IMR-90 (cell line): Measurements from ENCODE around the gene ALDH1A1. TPM values are rescaled to one million over a fixed set of nuclear protein-coding genes. Genes with fewer than 3 reads are reported as not detected.

Experiments used
- ATAC-seq: fragments of 200-7000 bp; cut with Tn5 transposase; 2 replicates; pipeline ENCODE4 v1.9.1; 2020; ENCODE audit warnings: low read depth, mild to moderate bottlenecking, moderate library complexity
- BruUV-seq: library from RNA; stranded (reverse); fragments of 400-500 nt; replicated peaks from 2 replicates; lab custom pipeline; 2021; lab: Mats Ljungman, UMichigan
- CTCF ChIA-PET: fragments of 300-600 bp; formaldehyde crosslinking; extraction: SDS; loops from one replicate; lab custom pipeline; 2021; ENCODE audit warnings: antibody characterized with exemption; lab: Yijun Ruan, JAX
- POLR2A ChIA-PET: fragments of 300-600 bp; sonication (Branson Sonifier 250); formaldehyde crosslinking; loops from one replicate; lab custom pipeline; 2022; ENCODE audit warnings: antibody characterized with exemption; ENCODE audit not compliant: unreplicated experiment; lab: Charles Lee
- DNase-seq: peaks from one replicate; pipeline ENCODE4 v3.0.0; 2013
- H2AFZ ChIP-seq: replicated peaks from 2 replicates; pipeline ENCODE3; 2013; ENCODE audit warnings: low read length, mild to moderate bottlenecking; ENCODE audit not compliant: poor library complexity
- H2AK5ac ChIP-seq: 2 replicates; pipeline ENCODE4 v1.6.1; 2013; ENCODE audit warnings: low read depth, low read length, inconsistent platforms
- H2AK9ac ChIP-seq: replicated peaks from 2 replicates; pipeline ENCODE3; 2013; ENCODE audit warnings: mild to moderate bottlenecking, low read depth, low read length, moderate library complexity; ENCODE audit not compliant: poor library complexity
- H2BK120ac ChIP-seq: 2 replicates; pipeline ENCODE4 v1.6.1; 2013; ENCODE audit warnings: low read depth, low read length, inconsistent platforms
- H2BK15ac ChIP-seq: 3 replicates; pipeline ENCODE4 v1.6.1; 2013; ENCODE audit warnings: low read depth, low read length, inconsistent platforms
- H2BK20ac ChIP-seq: 2 replicates; pipeline ENCODE4 v1.6.1; 2013; ENCODE audit warnings: low read depth, mild to moderate bottlenecking, inconsistent platforms, low read length, moderate library complexity
- H2BK5ac ChIP-seq: 2 replicates; pipeline ENCODE4 v1.6.1; 2013; ENCODE audit warnings: mild to moderate bottlenecking, low read depth, low read length, inconsistent platforms; ENCODE audit not compliant: poor library complexity, severe bottlenecking
- H3K14ac ChIP-seq: replicated peaks from 2 replicates; pipeline ENCODE4 v1.6.1; 2013; ENCODE audit warnings: low read depth, low read length, inconsistent platforms
- H3K18ac ChIP-seq: 2 replicates; pipeline ENCODE4 v1.6.1; 2013; ENCODE audit warnings: low read depth, low read length, control low read depth
- H3K23ac ChIP-seq: 2 replicates; pipeline ENCODE4 v1.6.1; 2013; ENCODE audit warnings: low read depth, low read length, inconsistent platforms
- H3K27ac ChIP-seq: 2 replicates; pipeline ENCODE4 v1.5.1; 2013; ENCODE audit warnings: mild to moderate bottlenecking, control low read depth, low read length; ENCODE audit not compliant: insufficient read depth
- H3K27me3 ChIP-seq: 2 replicates; pipeline ENCODE4 v1.6.1; 2013; ENCODE audit warnings: low read length; ENCODE audit not compliant: control insufficient read depth, insufficient read depth
- H3K36me3 ChIP-seq: 2 replicates; pipeline ENCODE4 v1.6.1; 2013; ENCODE audit warnings: low read length, mixed read lengths; ENCODE audit not compliant: control insufficient read depth, insufficient read depth
- H3K4ac ChIP-seq: 2 replicates; pipeline ENCODE4 v1.6.1; 2013; ENCODE audit warnings: low read depth, low read length, inconsistent platforms
- H3K4me1 ChIP-seq: 2 replicates; pipeline ENCODE4 v1.6.1; 2013; ENCODE audit warnings: low read length, mixed read lengths; ENCODE audit not compliant: control insufficient read depth, insufficient read depth
- H3K4me2 ChIP-seq: 2 replicates; pipeline ENCODE4 v1.6.1; 2013; ENCODE audit warnings: low read depth, mild to moderate bottlenecking, control low read depth, low read length, moderate library complexity
- H3K4me3 ChIP-seq: 2 replicates; pipeline ENCODE4 v1.5.1; 2013; ENCODE audit warnings: low read depth, mild to moderate bottlenecking, control low read depth, low read length, moderate library complexity; ENCODE audit not compliant: insufficient read depth
- H3K56ac ChIP-seq: 2 replicates; pipeline ENCODE4 v1.6.1; 2013; ENCODE audit warnings: low read length, inconsistent platforms; ENCODE audit not compliant: insufficient read depth; ENCODE audit errors: extremely low read depth
- H3K79me1 ChIP-seq, 2 experiments: 2 replicates each; pipeline ENCODE4 v1.6.1; 2013; ENCODE audit warnings: low read length in 2 of 2, inconsistent platforms in 1 of 2, low read depth in 1 of 2
- H3K9ac ChIP-seq: 2 replicates; pipeline ENCODE4 v1.6.1; 2013; ENCODE audit warnings: low read depth, low read length, control low read depth
- H3K9me1 ChIP-seq: 2 replicates; pipeline ENCODE4 v1.6.1; 2013; ENCODE audit warnings: low read length, inconsistent platforms; ENCODE audit not compliant: insufficient read depth
- H3K9me3 ChIP-seq: 2 replicates; pipeline ENCODE4 v1.6.1; 2013; ENCODE audit warnings: low read length; ENCODE audit not compliant: control insufficient read depth, insufficient read depth
- H4K20me1 ChIP-seq: 2 replicates; pipeline ENCODE4 v1.6.1; 2013; ENCODE audit warnings: low read length, inconsistent platforms; ENCODE audit not compliant: insufficient read depth
- H4K5ac ChIP-seq: 2 replicates; pipeline ENCODE4 v1.6.1; 2013; ENCODE audit warnings: mild to moderate bottlenecking, low read depth, low read length, control low read depth
- H4K8ac ChIP-seq, 2 experiments: 2 replicates each; pipeline ENCODE4 v1.6.1; 2013; ENCODE audit warnings: low read depth in 2 of 2, low read length in 2 of 2, control low read depth in 1 of 2, inconsistent platforms in 1 of 2
- H4K91ac ChIP-seq: 2 replicates; pipeline ENCODE4 v1.6.1; 2013; ENCODE audit warnings: low read depth, low read length, inconsistent platforms; ENCODE audit not compliant: insufficient read depth
- MAFK ChIP-seq: IDR thresholded peaks from 2 replicates; pipeline ENCODE4 v1.6.1; 2012; ENCODE audit warnings: low read depth, low read length, improper control_type of control experiment
- RAD21 ChIP-seq: IDR thresholded peaks from 2 replicates; pipeline ENCODE4 v1.6.1; 2012; ENCODE audit warnings: low read length, improper control_type of control experiment
- RFX5 ChIP-seq: IDR thresholded peaks from 2 replicates; pipeline ENCODE4 v1.8.0; 2012; ENCODE audit warnings: low read depth, mild to moderate bottlenecking, low read length, moderate library complexity
- WGBS, 2 experiments: methylation state at CpG; one replicate each; pipeline versions ENCODE4 v1.1.5 to v1.1.7; 2013; ENCODE audit warnings: missing lambda C conversion rate in 2 of 2; ENCODE audit not compliant: insufficient read length in 1 of 2; ENCODE audit errors: extremely low coverage in 2 of 2; 5-methylcytosine and 5-hydroxymethylcytosine counted together
- dilution Hi-C: fragments of 300-500 bp; cut with HindIII; formaldehyde crosslinking; loops from one replicate; pipeline ENCODE4 v1.14.3; 2018; ENCODE audit warnings: low sequenced_read_pairs; ENCODE audit not compliant: unreplicated experiment
- in situ Hi-C: fragments of 300-500 bp; cut with MboI; formaldehyde crosslinking; loops from 3 replicates; pipeline ENCODE4 v1.14.3; 2019; ENCODE audit warnings: low sequenced_read_pairs, inconsistent platforms, mixed read lengths
- intact Hi-C: fragments of 100-400 bp; cut with micrococcal nuclease; formaldehyde crosslinking; loops from 2 replicates; pipeline ENCODE4 v1.10.0; 2022
- polyA plus RNA-seq, 3 experiments: library from polyadenylated mRNA; depleted of rRNA; stranded (reverse); fragments of >200 nt; gene quantifications; 2 replicates each; pipeline ENCODE4 v1.2.3, GENCODE V29; 2012; ENCODE audit warnings: low replicate concordance in 1 of 3
- total RNA-seq: library from RNA; depleted of rRNA; stranded (reverse); fragments of >200 nt; gene quantifications from 2 replicates; pipeline ENCODE4 v1.2.3, GENCODE V29; 2012

Gene ALDH1A1
- total and polyA plus RNA-seq, 2 of the 4 experiments (the other 2 are of a cell fraction) = not detected

DNA sequence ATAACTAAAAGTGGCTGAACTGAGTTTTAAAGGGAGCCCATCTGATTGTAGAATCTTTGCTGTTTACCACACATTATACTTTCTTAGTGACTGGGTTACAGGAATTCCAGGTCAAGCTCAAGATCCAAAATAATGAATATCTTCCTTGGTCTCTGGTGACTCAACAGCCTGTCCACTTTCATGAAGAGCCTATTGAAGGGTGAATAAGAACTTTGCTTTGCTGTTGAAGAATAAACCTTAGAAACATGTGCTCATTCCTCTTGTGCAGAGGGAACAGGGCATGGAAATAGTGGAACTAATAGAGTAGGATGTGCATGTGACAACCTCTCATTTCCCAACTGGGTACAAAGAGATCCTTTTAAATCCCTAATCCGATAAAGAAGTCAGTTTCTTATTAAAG, 21.4 kb downstream of the ALDH1A1 start:
- ChIA-PET POLR2A (no interaction called here), CTCF (interaction anchor here (0.5 kb wide), 1 partner anchor 10 kb away, joined by 3 read pairs; no protein-coding TSS in a partner anchor)
- no CpG with 5 or more reads among the region's 1 CpG for WGBS, 2 experiments
- no peak overlapping the region for H3K23ac ChIP-seq
- H2BK20ac ChIP-seq = no peak overlapping the region
- H2BK5ac ChIP-seq = no peak overlapping the region
- H3K27me3 ChIP-seq = no peaks in the 10 kb centered on the region; the same call in 1 of the 2 replicates
- no peak overlapping the region for H2BK15ac ChIP-seq
- H3K4ac ChIP-seq = no peak overlapping the region
- no peaks in the 10 kb centered on the region for H3K79me1 ChIP-seq
- no peak overlapping the region for H3K4me3 ChIP-seq
- H3K9me1 ChIP-seq = no peaks in the 10 kb centered on the region
- H4K20me1 ChIP-seq = no peaks in the 10 kb centered on the region
- DNase-seq = no peak
- intact Hi-C loops (no loop called here), dilution Hi-C loops (no loop called here), in situ Hi-C loops (no loop called here)
- no peak overlapping the region for H3K56ac ChIP-seq
- H4K91ac ChIP-seq = no peak overlapping the region
- no peaks in the 10 kb centered on the region for H3K4me1 ChIP-seq
- no peaks in the 10 kb centered on the region for H3K36me3 ChIP-seq
- H2AFZ ChIP-seq = no peak overlapping the region
- no peak overlapping the region for H2AK5ac ChIP-seq
- no peak overlapping the region for H3K9ac ChIP-seq
- H2BK120ac ChIP-seq = no peak overlapping the region
- no peak overlapping the region for H3K4me2 ChIP-seq
- BruUV-seq = no TSS peak
- no peak overlapping the region for H4K5ac ChIP-seq
- ATAC-seq = no peak
- no peaks in the 10 kb centered on the region for H3K9me3 ChIP-seq
- H4K8ac ChIP-seq = no peak overlapping the region
- TF ChIP-seq RFX5 = no peak
- no peak for TF ChIP-seq MAFK
- TF ChIP-seq RAD21 = no peak
- no peak overlapping the region for H3K14ac ChIP-seq
- H3K18ac ChIP-seq = no peak overlapping the region
- no peak overlapping the region for H2AK9ac ChIP-seq
- H3K27ac ChIP-seq = no peak overlapping the region
